Mammary epithelial cell (primary cell): Measurements from ENCODE around the gene PMFBP1.

Experiments used
- CTCF ChIP-seq, 2 donors: IDR thresholded peaks in 1 of 2; conservative IDR thresholded peaks in 1 of 2; 2 replicates each; pipeline ENCODE4 v1.5.1; 2011 to 2012; ENCODE audit warnings: inconsistent platforms in 2 of 2, low read length in 2 of 2, mild to moderate bottlenecking in 2 of 2, control low read depth in 1 of 2, low read depth in 1 of 2; ENCODE audit not compliant: insufficient read depth in 1 of 2; ENCODE audit errors: extremely low read depth in 1 of 2
- EZH2 ChIP-seq: IDR thresholded peaks from 2 replicates; pipeline ENCODE4 v1.6.1; 2012; ENCODE audit warnings: low read length, inconsistent platforms, borderline replicate concordance

DNA sequence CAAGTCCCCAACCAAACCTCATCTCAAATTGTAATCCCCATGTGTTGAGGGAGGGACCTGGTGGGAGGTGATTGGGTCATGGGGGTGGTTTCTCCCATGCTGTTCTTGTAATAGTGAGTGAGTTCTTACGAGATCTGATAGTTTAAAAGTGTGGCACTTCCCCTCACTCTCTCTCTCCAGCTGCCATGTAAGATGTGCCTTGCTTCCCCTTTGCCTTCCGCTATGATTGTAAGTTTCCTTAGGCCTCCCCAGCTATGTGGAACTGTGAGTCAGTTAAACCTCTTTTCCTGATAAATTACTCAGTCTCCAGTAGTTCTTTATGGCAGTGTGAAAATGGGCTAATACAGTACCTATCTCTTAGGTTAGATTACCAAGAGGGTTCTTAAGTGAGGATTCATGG lies 5.8 kb downstream of the PMFBP1 start:
- TF ChIP-seq CTCF (conservative IDR thresholded peaks at IDR 0.05 in 1 of 2, IDR thresholded peaks at IDR 0.05 in 1 of 2; ENCODE audit: extremely low read depth in 1 of 2, insufficient read depth in 1 of 2, low read depth in 1 of 2, low read length in 2 of 2) (no peak), EZH2 (no peak)
